GM12878 (cell line): ENCODE measurements around the gene LARGE1. TPM values are rescaled to one million over a fixed set of nuclear protein-coding genes. Genes with fewer than 3 reads are reported as not detected.

Experiments used
- ATAC-seq: fragments of 200-7000 bp; cut with Tn5 transposase; 3 replicates; pipeline ENCODE4 v1.9.1; 2020; ENCODE audit warnings: mild to moderate bottlenecking, moderate library complexity
- BruUV-seq: library from RNA; stranded (reverse); fragments of 400-500 nt; replicated peaks from 2 replicates; lab custom pipeline; 2021; lab: Mats Ljungman, UMichigan
- CTCF ChIA-PET: fragments of 300-600 bp; sonication (Branson Sonifier 250); formaldehyde crosslinking; extraction: SDS; loops from one replicate; lab custom pipeline; 2021; ENCODE audit warnings: inconsistent platforms; lab: Yijun Ruan, JAX
- POLR2A ChIA-PET: fragments of 350-600 bp; formaldehyde crosslinking; extraction: SDS; loops from one replicate; lab custom pipeline; 2021; ENCODE audit warnings: inconsistent platforms; lab: Charles Lee
- RAD21 ChIA-PET: fragments of 300-600 bp; sonication (Branson Sonifier 250); formaldehyde crosslinking; loops from one replicate; lab custom pipeline; 2023; ENCODE audit warnings: antibody characterized with exemption; ENCODE audit not compliant: unreplicated experiment; lab: Charles Lee
- SMC1A ChIA-PET: fragments of 300-600 bp; sonication (Branson Sonifier 250); formaldehyde crosslinking; loops from one replicate; lab custom pipeline; 2023; ENCODE audit not compliant: unreplicated experiment, uncharacterized antibody; lab: Charles Lee
- DNase-seq: peaks from one replicate; pipeline ENCODE4 v3.0.0-alpha.2; 2011; ENCODE audit warnings: low read depth, low spot score
- FAIRE-seq: peaks from 3 replicates; lab custom pipeline; 2011; peaks lifted over from hg19 to GRCh38; lab: Jason Lieb, UNC
- H2AFZ ChIP-seq: 2 replicates; pipeline ENCODE4 v1.6.0; 2011; ENCODE audit warnings: low read depth, low read length, control low read depth; ENCODE audit not compliant: control insufficient read depth
- H3K27ac ChIP-seq: 2 replicates; pipeline ENCODE4 v1.5.1; 2011; ENCODE audit warnings: control low read depth; ENCODE audit not compliant: control insufficient read depth, insufficient read depth
- H3K27me3 ChIP-seq, 2 experiments: replicated peaks in 1 of 2; 2 replicates each; pipeline versions ENCODE4 v1.6.0 to v1.6.1; 2011; ENCODE audit warnings: low read length in 1 of 2; ENCODE audit not compliant: control insufficient read depth in 2 of 2, insufficient read depth in 2 of 2
- H3K36me3 ChIP-seq, 2 experiments: 2 replicates each; pipeline ENCODE4 v1.5.1; 2011; ENCODE audit warnings: low read length in 1 of 2; ENCODE audit not compliant: control insufficient read depth in 2 of 2, insufficient read depth in 2 of 2
- H3K4me1 ChIP-seq: 2 replicates; pipeline ENCODE4 v1.6.1; 2011; ENCODE audit warnings: mild to moderate bottlenecking, low read length, moderate library complexity, mixed read lengths; ENCODE audit not compliant: control insufficient read depth, insufficient read depth
- H3K4me2 ChIP-seq: 2 replicates; pipeline ENCODE4 v1.6.0; 2011; ENCODE audit warnings: control low read depth; ENCODE audit not compliant: control insufficient read depth, insufficient read depth
- H3K4me3 ChIP-seq: fragments of 200-600 bp; sonication (generic); 2 replicates; pipeline ENCODE4 v1.5.1; 2016
- H3K79me2 ChIP-seq: 2 replicates; pipeline ENCODE4 v1.6.0; 2011; ENCODE audit warnings: low read length; ENCODE audit not compliant: control insufficient read depth, insufficient read depth
- H3K9ac ChIP-seq: 2 replicates; pipeline ENCODE4 v1.8.0; 2011; ENCODE audit warnings: low read length, control low read depth, mixed read lengths; ENCODE audit not compliant: control insufficient read depth, insufficient read depth
- H3K9me3 ChIP-seq: replicated peaks from 3 replicates; pipeline ENCODE4 v1.5.1; 2011; ENCODE audit warnings: mild to moderate bottlenecking, low read length; ENCODE audit not compliant: control insufficient read depth, insufficient read depth
- H4K20me1 ChIP-seq: 2 replicates; pipeline ENCODE4 v1.6.0; 2011; ENCODE audit not compliant: control insufficient read depth, insufficient read depth
- HDAC2 ChIP-seq: fragments of 200-600 bp; sonication (generic); IDR thresholded peaks from 2 replicates; pipeline ENCODE4 v1.6.1; 2017
- MTA3 ChIP-seq: IDR thresholded peaks from 2 replicates; pipeline ENCODE4 v1.6.1; 2012; ENCODE audit warnings: low read length, inconsistent platforms, borderline replicate concordance
- WGBS: methylation state at CpG from one replicate; pipeline ENCODE4 v1.1.6; 2016; ENCODE audit warnings: low lambda C conversion rate; ENCODE audit not compliant: insufficient replicate concordance, insufficient coverage; ENCODE audit errors: missing lambda C conversion rate; 5-methylcytosine and 5-hydroxymethylcytosine counted together
- in situ Hi-C: fragments of 300-500 bp; cut with MboI; formaldehyde crosslinking; loops from 9 replicates; pipeline ENCODE4 v1.14.3; 2018; ENCODE audit warnings: mixed read lengths
- intact Hi-C: fragments of 100-400 bp; cut with micrococcal nuclease; formaldehyde crosslinking; loops from one replicate; pipeline ENCODE4 v1.14.2; 2022; ENCODE audit not compliant: unreplicated experiment
- polyA plus RNA-seq, 11 experiments: library from polyadenylated mRNA; depleted of rRNA in 4 of 11; unstranded in 6 of 11; stranded (reverse) in 5 of 11; fragments of >200 nt; fragmentation: Nextera tagmentation in 4 of 11; fragmentation: Illumina TruSeq in 1 of 11; extraction: Ambion mirVana in 4 of 11; extraction: Trizol in 1 of 11; gene quantifications; 1 replicate in 1 of 11; 2 replicates in 10 of 11; pipeline versions ENCODE4 v1.2.1 to v1.2.3, GENCODE V29; 2011 to 2016; ENCODE audit warnings: inconsistent platforms in 2 of 11, missing spikeins in 2 of 11, low read depth in 1 of 11
- total RNA-seq, 4 experiments: library from RNA; depleted of rRNA in 3 of 4; stranded (reverse); fragments of >200 nt in 3 of 4; fragmentation: Illumina TruSeq in 1 of 4; extraction: Trizol in 1 of 4; gene quantifications; 2 replicates each; pipeline versions ENCODE4 v1.2.1 to v1.2.3, GENCODE V29; 2013 to 2021
- TF ChIP-seq, protein P1 (sequence below): fragments of 450-650 bp; IDR thresholded peaks from 2 replicates; pipeline ENCODE4 v1.6.1; 2018; ENCODE audit warnings: mild to moderate bottlenecking, low read depth, moderate library complexity; ENCODE audit not compliant: partially characterized antibody

Gene LARGE1
- total and polyA plus RNA-seq, 10 of the 15 experiments (the other 5 are each of a cell fraction or from before 2014, with no cell fraction given), result 3.2 to 41.4 (median 17.3) TPM

DNA sequence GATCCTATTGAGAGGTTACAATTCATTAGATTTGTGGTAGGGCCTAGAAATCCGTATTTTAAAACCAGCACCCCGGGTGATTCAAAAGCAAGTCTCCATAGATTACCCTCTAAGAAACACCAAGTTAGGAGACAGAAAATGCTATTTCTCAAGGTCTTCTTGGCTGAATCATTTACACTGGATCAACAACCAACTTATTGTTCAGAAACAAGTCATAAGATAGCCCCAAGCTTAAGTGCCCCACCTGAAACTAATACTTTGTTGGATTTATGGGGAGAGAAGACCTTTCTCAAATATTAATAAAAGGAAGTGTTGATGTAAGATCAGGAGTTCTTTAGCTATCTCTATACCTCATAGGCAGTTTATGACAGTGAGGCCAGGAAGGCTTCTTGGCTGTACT, 345.2 kb downstream of the LARGE1 start:
- H2AFZ ChIP-seq, result no peak overlapping the region
- WGBS, result 24% methylated on average over 2 of the region's 2 CpGs
- intact Hi-C loops, result loop anchor here (5.0 kb wide), 1 partner anchor 342 kb away; no protein-coding TSS in a partner anchor
- RAD21 ChIA-PET, result interaction anchor here (0.7 to 2.2 kb wide), 4 partner anchors 45 to 275 kb away, joined by 3 to 16 read pairs (median 9); no protein-coding TSS in a partner anchor
- TF ChIP-seq, protein P1, sequence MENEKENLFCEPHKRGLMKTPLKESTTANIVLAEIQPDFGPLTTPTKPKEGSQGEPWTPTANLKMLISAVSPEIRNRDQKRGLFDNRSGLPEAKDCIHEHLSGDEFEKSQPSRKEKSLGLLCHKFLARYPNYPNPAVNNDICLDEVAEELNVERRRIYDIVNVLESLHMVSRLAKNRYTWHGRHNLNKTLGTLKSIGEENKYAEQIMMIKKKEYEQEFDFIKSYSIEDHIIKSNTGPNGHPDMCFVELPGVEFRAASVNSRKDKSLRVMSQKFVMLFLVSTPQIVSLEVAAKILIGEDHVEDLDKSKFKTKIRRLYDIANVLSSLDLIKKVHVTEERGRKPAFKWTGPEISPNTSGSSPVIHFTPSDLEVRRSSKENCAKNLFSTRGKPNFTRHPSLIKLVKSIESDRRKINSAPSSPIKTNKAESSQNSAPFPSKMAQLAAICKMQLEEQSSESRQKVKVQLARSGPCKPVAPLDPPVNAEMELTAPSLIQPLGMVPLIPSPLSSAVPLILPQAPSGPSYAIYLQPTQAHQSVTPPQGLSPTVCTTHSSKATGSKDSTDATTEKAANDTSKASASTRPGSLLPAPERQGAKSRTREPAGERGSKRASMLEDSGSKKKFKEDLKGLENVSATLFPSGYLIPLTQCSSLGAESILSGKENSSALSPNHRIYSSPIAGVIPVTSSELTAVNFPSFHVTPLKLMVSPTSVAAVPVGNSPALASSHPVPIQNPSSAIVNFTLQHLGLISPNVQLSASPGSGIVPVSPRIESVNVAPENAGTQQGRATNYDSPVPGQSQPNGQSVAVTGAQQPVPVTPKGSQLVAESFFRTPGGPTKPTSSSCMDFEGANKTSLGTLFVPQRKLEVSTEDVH, result no peak
- TF ChIP-seq MTA3 (no peak), HDAC2 (no peak)
- TF ChIP-seq, all 136 proteins: peak for 0
- no peak for ATAC-seq
- Histone ChIP-seq H3K9ac (no peak overlapping the region), H3K27ac (no peak overlapping the region), H4K20me1 (no peaks in the 10 kb centered on the region), H3K4me1 (peaks cover 6% of the 10 kb centered on the region; the same call in 1 of the 2 replicates), H3K4me3 (no peak overlapping the region), H3K79me2 (no peaks in the 10 kb centered on the region), H3K9me3 (no peaks in the 10 kb centered on the region), H3K36me3 (no peaks in the 10 kb centered on the region), H3K4me2 (no peak overlapping the region), H3K27me3 (no peaks in the 10 kb centered on the region)
- SMC1A ChIA-PET, result interaction anchor here (0.7 to 6.1 kb wide), 12 partner anchors 9 to 348 kb away, joined by 3 to 49 read pairs (median 3); no protein-coding TSS in a partner anchor
- DNase-seq, result no peak
- in situ Hi-C loops, result loop anchor here (5.0 to 10.0 kb wide), 4 partner anchors 58 to 1577 kb away; no protein-coding TSS in a partner anchor
- POLR2A ChIA-PET, result no interaction called here
- BruUV-seq, result no TSS peak
- CTCF ChIA-PET, result interaction anchor here (0.8 to 2.6 kb wide), 8 partner anchors 17 to 344 kb away, joined by 3 to 38 read pairs (median 4); no protein-coding TSS in a partner anchor
- FAIRE-seq, result no peak
